ENCODE data around the gene KNDC1. TPM values are rescaled to one million over a fixed set of nuclear protein-coding genes. Genes with fewer than 3 reads are reported as not detected.

Gene KNDC1
- total RNA-seq, 1 donor from 2014 or later = 0.55 TPM

DNA sequence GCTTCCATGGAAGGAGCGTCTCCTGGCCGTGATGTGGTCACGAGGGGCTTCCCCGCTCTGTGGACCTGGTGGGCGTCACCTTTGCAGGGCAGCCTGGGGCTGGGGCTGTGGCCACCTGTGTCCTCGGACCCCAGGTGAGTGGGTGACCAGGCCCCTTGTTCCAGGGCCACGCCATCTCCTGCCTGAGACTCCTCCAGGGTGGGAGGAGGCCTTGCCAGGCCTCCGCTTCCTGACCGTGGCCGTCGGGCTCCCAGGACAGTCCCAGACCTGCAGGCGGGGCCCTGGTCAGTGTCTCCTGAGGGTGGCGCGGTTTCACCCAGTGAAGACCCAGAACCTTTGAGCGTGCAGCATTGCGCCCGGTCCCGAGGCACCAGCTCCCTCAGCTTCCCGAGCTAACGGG, 49.6 kb downstream of the KNDC1 start:
- H3K27me3 Mint-ChIP-seq (ENCODE audit: low read depth) = peaks cover 11% of the 10 kb centered on the region
- DNase-seq (ENCODE audit: low spot score) = peak; percentile 84
- no peaks in the 10 kb centered on the region for H3K4me1 Mint-ChIP-seq (ENCODE audit: low read depth)
- TF ChIP-seq CTCF (IDR thresholded peaks at IDR 0.05) = no peak
- no peak overlapping the region for H3K4me3 Mint-ChIP-seq (ENCODE audit: unreplicated experiment)
- no peaks in the 10 kb centered on the region for H3K9me3 Mint-ChIP-seq (ENCODE audit: low read depth)
- no peak overlapping the region for H3K27ac Mint-ChIP-seq (ENCODE audit: unreplicated experiment)
- H3K36me3 Mint-ChIP-seq (ENCODE audit: low read depth) = no peaks in the 10 kb centered on the region

DNA sequence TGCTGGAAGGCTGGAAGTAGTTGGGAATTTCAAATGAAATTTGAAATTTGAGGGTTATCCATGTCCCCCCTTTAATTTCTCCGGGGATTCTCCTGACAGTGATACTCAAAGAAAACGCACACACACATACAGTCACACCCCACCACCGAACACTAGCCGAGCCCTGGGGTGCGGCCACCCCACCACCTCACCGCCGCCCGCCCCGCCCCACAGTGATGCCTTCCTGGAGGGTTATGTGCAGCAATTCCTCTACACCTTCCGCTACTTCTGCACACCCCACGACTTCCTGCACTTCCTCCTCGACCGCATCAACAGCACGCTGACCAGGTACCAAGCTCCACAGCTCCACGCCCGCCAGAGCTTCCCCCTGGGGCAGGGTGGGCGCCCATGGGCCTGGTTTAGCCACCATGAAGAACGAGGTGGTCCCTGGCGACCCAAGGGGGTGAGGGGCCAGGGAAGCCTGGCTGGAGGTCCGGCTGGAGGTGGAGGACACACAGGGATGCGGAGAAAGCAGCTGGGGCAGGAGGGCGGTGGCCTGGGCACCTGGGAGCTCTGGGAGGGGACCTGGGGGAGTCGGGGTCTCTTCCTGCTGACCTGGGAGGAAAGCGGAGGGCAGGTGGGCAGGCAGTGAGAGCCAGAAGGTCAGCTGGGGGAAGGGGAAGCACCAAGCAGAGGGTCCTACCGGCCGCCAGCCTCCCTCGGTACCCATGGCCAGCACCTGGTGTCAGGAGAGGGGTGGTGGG, 50.5 kb downstream of the KNDC1 start:
- H3K27ac Mint-ChIP-seq (ENCODE audit: unreplicated experiment) = no peak overlapping the region
- H3K4me1 Mint-ChIP-seq (ENCODE audit: low read depth) = no peaks in the 10 kb centered on the region
- no peak overlapping the region for H3K4me3 Mint-ChIP-seq (ENCODE audit: unreplicated experiment)
- peaks cover 6% of the 10 kb centered on the region for H3K27me3 Mint-ChIP-seq (ENCODE audit: low read depth)
- TF ChIP-seq CTCF (IDR thresholded peaks at IDR 0.05) = no peak
- no peaks in the 10 kb centered on the region for H3K9me3 Mint-ChIP-seq (ENCODE audit: low read depth)
- DNase-seq (ENCODE audit: low spot score) = peak; percentile 77
- H3K36me3 Mint-ChIP-seq (ENCODE audit: low read depth) = no peaks in the 10 kb centered on the region

GRCh38 chr10:133211141-133211830, 51.3 kb downstream of the KNDC1 start:
- Mint-ChIP-seq H3K27ac (ENCODE audit: unreplicated experiment) (no peak overlapping the region), H3K36me3 (ENCODE audit: low read depth) (no peaks in the 10 kb centered on the region)
- TF ChIP-seq CTCF (IDR thresholded peaks at IDR 0.05) = no peak

DNA sequence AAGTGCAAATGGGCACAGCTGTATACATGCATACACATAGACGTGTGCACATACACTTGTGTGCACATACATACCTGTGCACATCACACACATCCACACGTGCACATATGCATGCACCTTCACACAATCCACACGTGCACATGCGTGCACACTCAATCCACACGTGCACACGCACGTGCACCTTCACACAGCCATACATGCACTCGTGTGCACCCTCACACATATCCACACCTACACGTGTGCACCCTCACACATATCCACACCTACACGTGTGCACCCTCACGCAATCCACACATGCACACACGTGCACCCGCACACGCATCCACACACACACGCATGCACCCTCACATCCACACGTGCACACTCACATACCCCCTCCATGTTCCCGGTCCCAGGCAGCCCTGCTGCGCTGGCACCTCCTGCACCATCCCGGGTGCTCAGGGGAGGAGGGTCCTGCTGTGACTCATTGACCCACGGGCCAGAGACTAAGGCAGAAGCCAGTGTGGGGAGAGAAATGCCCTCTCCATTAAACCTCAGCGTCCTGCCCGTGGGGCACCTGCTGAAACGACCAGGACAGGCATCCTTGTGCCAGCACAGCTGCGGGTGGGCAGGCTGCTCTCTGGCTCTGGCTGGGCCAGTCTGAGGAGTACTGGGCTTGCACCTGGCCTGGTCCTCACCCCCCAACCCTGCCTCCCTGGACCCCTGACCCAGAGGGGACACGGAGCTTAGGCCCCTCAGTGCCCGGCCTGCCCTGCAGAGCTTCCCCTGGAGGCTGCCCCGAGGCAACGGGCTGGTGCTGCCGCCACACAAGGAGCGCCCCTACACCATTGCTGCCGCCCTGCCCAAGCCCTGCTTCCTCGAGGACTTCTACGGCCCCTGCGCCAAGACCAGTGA, 52.2 kb downstream of the KNDC1 start:
- TF ChIP-seq CTCF (IDR thresholded peaks at IDR 0.05) = no peak
- Mint-ChIP-seq H3K9me3 (ENCODE audit: low read depth) (no peaks in the 10 kb centered on the region), H3K27ac (ENCODE audit: unreplicated experiment) (no peak overlapping the region), H3K4me1 (ENCODE audit: low read depth) (no peaks in the 10 kb centered on the region), H3K4me3 (ENCODE audit: unreplicated experiment) (no peak overlapping the region), H3K36me3 (ENCODE audit: low read depth) (no peaks in the 10 kb centered on the region), H3K27me3 (ENCODE audit: low read depth) (peaks cover 19% of the 10 kb centered on the region)
- DNase-seq (ENCODE audit: low spot score) = peak; percentile 75

More at GRCh38 chr10:133211141-133211830, 51.3 kb downstream of the KNDC1 start:
- peak; percentile 84 for DNase-seq (ENCODE audit: low spot score)
- Mint-ChIP-seq H3K27me3 (ENCODE audit: low read depth) (peaks cover 11% of the 10 kb centered on the region), H3K4me1 (ENCODE audit: low read depth) (no peaks in the 10 kb centered on the region), H3K4me3 (ENCODE audit: unreplicated experiment) (no peak overlapping the region), H3K9me3 (ENCODE audit: low read depth) (no peaks in the 10 kb centered on the region)

Data from chondrocyte (in vitro differentiated cells).